Right kidney (tissue), 9 donors: Measurements from ENCODE around the gene OR5AU1.

Experiments used
- DNase-seq: peaks from one replicate; pipeline ENCODE4 v3.0.0-alpha.2; 2016
- long read RNA-seq, 8 donors: transcript quantifications; one replicate each; lab custom pipeline, GENCODE V29; 2026

Gene OR5AU1
- long read RNA-seq, donor 1: 0 reads
- long read RNA-seq, donor 2, partial matches to known transcripts: 0 of 1 reads
- long read RNA-seq, donor 2, other reads (novel, unspliced or antisense): 0 of 1 reads
- long read RNA-seq, donor 3: 0 reads
- long read RNA-seq, donor 4: 0 reads
- long read RNA-seq, donor 5: 0 reads
- long read RNA-seq, donor 6: 0 reads
- long read RNA-seq, donor 7: 0 reads
- long read RNA-seq, donor 8: 0 reads

DNA sequence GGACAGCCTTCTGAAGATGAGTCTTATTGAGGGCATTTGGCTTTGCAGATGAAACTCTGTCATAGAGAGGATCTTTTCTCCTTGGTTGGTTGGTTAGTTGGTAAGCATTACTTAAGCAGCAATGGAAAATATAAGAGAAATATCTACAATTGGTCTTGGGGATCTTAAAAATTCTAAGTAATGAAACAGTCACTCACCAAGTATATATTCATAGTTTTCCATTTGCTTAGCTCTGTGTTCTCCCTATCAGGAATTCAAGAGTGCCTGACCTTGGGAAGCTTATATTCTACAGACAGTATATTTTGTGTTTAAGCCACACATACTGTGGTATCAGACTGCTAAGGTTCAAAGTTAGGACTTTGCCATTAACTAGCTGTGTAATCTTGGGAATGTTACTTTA, at the start of gene OR5AU1:
Gene OR5AU1, minus strand, starts transcription at position 101 of the 400 bp plus-strand sequence. CDS start 191 bp downstream, outside the sequence.
- no peak for DNase-seq

DNA sequence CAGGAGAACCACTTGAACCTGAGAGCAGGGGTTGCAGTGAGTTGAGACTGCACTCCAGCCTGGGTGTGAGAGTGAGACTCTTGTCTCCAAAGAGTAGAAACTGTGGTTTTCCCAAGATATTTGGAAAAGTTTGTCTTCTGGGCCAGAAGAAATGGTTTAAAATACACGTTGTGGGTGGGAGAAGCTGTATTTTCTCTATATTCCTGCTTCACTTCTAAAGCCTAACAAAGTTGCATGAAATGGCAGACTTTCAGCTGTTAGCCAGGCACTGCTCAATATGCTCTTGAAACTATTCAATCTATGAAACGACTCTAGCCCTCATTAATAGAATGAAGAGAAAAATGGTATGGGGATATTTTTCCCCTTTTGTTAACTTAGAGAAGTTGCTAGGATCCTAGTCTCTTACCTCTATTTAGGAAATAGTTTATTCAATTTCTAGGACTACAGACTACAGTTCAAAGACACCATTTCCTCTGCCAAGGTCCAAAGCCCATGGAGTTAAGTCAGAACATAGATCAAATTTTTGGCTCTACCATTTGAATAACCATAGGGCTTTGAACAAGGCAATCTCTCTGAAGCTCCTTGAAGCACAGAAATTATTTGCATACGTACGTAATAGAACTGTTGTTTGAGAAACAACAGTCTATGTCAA, 49.3 kb upstream of the OR5AU1 start:
- DNase-seq: no peak

DNA sequence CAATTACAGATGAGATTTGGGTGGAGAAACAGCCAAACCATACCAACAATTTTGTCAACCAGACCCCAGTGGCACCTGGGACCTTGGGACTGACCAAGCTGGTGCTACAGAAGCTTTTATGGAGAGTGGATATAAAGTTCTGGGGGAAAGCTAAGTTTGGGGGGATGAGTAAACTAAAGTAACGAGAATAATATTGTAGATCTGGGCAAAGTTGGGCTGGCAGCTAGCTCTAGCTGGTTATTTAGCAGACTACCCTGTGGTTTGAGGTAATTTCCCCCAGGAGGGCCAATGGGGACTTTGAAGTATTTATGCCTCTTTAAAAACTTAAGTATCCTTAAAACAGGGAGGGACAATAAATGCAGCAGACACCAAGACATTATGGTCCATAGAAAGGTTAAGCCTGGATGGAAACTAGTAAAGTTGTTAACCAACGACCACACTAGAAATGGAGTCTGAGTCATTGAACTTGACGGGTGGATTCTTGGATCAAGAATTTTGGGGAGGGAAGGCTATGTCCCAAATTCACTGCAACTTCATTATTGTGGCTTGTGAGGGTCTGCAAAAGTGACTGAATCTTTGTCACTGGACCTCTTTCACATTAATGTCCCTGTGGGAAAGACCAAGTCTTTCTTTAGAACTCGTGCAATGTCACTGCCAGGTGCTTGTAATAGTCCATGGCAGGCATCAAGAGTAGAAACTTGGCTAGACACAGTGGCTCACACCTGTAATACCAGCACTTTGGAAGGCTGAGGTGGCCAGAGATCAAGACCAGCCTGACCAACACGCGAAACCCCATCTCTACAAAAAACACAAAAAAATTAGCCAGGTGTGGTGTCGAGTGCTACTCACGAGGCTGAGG, 48.5 kb upstream of the OR5AU1 start:
- DNase-seq: no peak

DNA sequence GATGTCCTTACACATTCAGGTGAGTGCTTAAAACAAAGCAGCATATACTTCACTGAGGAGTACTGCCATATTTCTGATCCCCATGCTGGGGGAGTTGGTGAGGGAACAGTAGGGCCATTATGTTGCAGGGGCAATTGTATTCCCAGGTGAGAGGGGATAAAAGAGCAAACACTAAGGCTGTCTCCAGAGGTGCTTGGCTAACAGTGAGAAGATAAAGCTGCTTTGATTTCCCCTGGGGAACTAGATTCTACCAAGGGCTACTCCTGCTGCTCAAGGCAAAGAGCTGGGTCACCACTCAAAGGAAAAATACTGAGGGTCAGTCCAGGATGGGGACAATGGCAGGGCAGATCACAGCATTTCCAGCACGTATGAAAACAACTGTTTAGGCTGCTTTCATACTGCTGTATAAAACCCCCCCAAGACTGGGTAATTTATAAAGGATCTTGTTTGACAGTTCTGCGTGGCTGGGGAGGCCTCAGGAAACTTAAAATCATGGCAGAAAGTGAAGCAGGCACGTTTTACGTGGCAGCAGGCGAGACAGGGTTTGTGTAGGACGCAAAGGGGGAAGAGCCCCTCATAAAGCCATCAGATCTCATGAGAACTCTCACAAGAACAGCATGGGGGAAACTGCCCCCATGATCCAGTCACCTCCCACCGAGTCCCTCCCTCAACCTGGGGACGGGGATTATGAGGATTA, 47.8 kb upstream of the OR5AU1 start:
- no peak for DNase-seq

DNA sequence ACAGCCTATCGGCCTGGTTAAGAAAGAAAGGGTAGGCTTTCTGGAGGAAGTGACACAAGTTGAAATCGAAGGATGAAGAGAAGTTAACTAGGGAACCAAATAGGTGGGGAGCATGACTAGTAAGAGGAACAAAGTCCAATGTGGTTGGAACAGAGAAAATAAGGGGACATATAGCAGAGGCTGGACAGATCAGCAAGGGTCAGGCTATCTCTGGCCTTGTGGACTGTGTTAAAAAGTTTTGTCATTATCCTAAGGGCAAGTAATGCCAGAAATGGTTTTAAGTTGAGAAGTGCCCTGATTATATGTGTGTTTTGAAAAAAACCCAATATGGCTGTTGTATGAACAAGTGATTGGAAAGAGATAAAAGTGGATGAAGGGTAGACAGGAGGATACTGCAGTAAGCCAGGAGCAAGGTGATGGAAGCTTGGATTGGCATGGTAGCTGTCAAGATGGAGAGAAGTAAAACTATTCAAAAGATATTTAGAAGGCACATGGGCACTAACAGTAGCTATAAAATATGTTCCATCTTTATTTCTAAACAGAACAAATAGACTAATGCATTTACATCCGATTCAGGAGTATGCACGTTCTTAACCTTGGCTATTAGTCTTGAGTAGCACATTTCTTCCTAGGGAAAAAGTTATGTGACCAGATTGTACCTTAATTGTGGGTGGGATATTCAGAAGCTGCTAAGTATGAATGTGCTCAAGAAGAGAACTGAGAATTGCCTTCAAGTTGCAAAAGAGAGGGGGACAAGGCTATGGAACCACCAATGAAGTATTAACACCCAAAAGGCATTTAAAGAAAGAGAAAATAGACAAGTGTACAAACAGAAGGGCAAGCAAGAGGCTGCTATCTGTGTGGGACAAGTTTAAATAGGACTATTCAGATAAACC, 46.8 kb upstream of the OR5AU1 start:
- DNase-seq: no peak

DNA sequence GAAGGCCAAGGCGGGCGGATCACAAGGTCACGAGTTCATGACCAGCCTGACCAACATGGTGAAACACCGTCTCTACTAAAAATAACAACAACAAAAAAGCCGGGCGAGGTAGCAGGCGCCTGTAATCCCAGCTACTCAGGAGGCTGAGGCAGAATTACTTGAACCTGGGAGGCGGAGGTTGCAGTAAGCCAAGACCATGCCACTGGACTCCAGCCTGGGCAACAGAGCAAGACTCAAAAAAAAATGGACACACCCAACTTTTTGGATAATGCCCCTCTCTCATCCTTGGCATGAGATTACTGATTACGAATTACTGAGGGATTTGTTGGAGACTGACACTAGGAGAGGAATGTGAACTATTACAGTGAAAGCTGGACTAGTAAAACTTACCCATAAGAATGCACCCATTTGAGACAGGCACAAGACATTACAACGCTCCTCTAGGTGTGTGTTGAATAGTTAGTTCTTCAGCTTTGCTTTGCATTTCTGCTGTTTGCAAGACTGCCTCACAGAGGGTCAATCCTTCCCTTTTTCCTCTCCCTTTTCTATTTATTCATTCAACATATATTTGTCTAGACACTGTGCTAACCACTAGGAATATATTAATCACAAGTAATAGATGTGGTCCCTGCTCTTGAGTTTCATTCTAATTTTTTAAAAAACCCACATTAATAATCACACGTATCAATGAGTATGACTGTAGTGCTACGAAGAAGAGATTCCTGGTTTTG, 46.0 kb upstream of the OR5AU1 start:
- no peak for DNase-seq

DNA sequence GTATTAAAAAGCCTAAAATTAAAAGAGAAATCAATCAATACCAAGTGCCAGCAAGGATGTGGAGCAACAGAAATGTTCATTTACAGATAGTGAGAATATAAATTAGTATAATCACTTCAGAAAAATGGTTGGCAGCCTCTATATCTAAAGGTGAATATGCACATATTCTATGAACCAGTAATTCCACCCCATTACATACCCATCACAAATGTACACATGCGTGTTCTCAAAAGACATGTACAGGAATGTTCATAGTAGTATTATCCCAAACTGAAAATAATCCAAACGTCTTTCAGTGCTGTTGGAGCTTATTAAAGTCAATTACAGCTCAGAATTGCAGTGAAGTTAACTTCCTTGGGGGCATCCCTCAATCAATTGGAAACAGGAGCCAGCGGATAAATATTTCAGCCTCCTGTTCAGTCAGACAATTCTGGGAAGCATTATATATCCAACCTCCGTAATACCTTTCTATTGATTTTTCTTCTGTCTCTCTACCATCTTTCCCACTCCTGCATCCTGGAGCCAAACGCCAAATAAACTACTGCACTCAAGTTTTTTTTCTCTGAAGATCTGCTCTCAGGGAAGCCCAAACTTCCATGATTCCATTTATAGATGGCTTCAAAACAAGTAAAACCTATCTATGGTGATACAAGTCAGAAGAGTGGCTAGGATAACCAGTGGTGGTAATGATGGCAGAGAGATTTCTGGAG, 45.0 kb upstream of the OR5AU1 start:
- no peak for DNase-seq

DNA sequence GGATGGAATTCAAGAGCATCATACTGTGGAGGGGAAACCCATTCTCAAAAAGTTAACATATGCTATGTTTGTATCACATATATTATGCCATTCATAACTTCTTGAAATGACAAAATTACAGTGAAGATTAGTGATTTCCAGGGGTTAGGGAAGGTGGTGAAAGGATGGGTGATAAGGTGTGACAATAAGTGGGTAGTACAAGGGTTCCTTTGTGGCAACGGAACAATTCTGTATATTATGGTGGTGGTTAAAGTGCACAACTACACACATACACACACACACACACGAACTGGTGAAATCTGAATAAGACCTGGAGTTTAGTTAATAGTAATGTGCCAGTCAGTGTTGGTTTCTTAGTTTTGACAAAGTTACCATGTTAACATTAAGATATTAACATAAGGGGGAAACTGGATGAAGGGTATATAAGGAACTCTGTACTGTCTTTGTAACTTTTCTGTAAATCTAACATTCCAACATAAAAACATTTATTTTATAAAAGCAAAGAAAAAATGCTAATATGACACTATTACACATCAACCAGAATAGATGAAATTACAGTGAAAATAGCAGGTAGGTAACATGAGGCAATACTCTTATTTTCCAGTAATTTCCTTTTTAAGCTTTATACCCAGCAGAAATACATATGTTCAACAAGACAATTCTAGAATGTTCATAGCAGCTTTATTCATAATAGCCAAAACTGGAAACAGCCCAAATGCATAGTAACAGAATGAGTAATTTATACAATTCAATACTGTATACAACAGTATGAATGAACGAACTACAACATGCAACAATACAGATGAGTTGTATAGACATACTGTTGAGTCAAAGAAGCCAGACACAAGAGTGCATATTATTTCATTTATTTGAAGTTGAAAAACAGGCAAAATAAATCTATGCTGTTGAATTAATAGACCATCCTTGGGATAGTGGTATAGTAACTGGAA, 44.0 kb upstream of the OR5AU1 start:
- DNase-seq: no peak

DNA sequence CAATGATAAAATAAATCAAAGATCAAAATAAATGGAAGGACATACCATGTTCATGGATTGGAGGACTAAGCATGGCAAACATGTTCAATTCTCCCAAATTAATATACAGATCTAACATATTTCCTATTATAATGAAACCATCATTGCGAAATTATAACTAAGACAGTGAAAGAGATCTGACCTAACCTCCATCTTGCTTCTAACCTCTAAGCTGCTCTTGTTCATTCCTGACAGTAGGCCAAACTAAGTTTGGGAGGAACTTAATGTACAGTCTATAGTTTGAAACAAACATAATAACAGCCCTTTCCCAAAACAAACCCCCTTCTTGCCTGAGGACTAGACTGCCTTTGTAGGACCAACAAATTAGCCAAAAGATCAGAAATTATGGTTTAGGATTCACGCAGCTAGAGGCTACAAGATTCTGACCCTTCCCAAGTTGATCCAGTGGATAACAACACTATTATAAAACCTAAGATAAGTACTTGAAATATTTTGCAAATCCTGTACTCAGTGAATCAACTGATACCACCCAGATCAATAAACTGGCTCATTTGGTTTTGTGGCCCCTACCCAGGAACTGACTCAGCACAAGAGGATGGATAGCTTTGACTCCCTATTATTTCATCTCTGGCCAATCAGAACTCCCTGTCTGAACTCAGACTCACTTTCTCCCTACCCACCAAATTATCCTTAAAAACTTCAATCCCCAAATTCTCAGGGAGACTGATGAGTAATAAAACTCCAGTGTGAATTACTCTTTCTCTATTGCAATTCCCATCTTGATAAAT, 41.7 kb upstream of the OR5AU1 start:
- no peak for DNase-seq

DNA sequence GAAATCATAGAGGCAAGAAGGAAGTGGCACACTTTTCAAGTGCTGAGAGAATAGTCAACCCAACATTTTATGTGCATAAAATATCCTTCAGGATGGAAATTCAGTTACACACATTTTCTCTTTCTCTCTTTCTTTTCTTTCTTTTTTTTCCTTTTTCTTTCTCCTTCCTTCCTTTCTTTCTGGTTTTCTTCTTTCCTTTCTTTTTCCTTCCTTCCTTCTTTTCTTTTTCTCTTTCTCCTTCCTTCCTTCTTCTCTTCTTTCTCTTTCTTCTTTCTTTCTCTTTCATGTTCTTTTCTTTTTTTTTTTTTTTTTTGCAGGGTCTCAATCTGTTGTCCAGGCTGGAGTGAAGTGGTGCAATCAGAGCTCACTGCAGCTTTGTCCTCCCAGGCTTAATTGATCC, 38.7 kb upstream of the OR5AU1 start:
- DNase-seq: no peak

DNA sequence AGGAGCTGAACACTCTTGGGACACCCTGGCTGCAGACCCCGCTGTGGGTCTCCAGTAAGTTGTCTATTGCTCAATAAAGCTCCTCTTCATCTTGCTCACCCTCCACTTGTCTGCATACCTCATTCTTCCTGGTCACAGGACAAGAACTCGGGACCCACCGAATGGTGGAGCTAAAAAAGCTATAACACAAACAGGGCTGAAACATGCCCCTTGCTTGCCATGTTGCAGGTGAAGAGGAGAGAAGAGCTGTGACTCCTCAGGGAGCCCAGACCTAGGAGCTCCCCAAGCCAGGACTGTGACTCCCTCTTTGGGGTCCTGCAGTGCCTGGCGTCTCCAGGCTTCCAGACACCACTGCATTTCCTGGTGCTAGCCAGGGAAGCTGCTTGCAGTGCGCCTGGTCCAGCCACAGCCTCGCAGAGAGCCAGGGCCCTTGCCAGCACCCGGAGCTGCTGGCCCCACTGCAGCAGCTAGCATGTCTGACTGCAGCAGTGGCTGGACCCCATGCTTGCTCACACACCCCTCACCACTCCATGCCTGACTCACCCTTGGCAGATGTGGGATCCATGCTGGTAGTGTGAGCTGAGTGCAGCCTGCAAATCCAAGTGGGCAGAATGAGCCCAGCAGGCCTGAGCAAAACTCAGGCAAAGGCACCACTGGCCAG, 37.1 kb upstream of the OR5AU1 start:
- DNase-seq: no peak

DNA sequence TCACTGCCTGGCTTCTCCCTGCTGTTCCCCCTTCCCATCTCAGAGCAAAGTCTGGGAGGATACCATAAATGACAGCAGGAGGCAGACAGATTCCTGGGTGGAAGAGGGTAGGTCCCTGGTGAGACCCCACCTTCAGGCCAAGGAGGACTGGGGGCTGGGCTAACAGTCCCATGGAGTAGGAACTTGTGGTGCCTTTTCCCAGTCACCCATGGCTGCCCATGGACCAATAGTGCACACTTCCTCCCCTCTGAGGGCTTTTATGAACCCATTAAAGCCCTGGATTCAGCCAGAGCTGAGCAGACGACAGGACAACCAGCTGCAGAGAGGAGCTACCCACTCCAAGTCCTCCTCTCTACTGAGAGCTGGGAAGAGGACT, 36.6 kb upstream of the OR5AU1 start:
- no peak for DNase-seq

DNA sequence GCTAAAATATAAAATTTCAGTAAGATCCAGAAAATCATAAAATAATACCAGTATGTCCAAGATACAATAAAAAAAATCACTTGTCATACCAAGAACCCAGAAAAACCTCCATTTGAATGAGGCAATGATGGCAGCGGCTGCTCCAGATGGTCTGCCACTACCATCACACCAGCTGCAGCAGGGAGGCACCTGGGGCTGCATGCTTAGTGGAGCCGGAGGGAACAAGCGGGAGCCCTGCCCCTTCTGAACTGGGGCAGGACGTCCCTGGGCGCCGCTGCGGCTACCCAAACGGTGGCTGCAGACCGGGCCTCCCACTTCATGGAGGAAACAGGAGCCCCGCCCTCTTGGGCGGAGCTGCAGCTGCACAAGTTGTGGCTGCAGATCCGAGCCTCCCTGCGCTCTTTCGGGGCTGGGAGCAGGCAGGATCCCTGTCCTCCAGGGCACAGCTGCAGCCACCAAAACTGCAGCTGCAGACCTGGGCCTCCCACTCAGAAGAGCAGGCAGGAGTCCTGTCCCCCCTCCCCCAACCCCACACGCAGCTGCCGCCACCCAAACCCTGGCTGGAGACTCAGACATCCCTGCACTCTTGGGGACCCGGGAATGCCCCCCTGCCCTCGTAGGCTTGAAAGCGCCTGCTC, 36.1 kb upstream of the OR5AU1 start:
- peak; percentile 51 for DNase-seq

DNA sequence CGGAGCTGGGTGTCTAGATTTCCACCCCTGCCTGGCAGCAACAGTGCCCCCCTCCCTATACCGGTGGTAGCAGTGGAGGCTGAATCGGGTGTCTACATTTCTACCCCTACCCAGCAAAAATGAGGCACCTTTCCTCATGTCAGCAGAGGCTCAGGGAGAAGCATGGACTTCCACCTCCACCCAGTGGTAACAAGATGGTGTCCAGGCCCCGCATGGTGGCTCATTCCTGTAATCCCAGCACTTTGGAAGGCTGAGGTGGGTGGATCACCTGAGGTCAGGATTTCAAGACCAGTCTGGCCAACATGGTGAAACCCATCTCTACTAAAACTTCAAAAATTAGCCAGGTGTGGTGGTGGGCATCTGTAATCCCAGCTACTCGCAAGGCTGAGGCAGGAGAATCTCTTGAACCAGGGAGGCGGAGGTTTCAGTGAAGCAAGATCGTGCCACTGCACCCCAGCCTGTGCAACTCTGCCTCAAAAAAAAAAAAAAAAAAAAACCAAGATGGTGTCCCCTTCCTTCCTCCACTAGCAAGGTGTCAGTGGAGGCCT, 35.5 kb upstream of the OR5AU1 start:
- no peak for DNase-seq

DNA sequence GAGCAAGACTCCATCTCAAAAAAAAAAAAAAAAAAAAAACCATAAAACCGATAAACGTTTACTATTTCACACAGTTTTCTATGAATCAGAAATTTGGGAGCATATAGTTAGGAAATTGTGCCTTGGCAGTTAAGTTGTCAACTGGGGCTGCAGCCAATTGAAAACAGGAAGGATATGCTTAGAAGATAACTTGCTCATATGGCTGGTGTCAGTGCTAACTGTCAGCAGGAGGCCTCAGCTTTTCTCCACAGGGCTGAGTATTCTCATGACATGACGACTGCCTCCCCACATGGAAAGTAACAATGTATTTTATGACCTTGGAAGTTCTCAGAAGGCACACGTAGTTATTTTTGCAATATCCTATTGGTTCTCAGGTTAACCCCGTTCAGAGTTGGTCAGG, 29.6 kb upstream of the OR5AU1 start:
- no peak for DNase-seq

DNA sequence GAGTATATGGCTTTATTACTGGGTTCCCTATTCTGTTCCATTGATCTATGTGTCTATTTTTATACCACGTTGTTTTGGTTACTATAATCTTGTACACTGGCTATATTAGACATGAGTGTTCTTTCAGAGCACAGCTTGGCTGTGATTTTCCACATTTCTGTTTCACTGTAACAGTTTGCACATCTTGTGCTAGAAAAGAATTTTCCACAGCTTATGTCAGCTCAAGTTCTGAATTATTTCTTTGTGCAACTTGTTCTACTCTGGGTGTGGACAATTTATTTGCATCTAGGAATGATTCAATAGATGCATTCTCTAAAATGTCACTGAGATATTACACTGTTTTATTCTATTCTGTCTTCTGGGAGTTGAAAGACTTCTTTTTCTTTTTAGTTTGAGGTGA, 28.4 kb upstream of the OR5AU1 start:
- DNase-seq: no peak

DNA sequence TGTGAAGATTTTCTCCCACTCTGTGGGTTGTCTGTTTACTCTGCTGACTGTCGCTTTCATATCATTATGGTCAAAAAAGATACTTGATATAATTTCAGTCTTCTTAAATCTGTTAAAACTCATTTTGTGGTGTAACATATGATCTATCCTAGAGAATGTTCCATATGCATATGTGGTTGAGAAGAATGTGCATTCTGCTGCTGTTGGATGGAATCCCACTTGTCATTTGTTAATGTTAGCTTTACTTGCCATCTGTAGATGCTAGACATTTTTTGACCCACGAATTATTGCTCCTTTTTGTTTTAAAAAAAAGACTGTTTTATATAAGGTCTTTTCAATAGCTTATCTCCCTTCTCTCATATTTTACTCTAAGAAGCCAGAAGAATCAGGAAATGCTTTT, 26.3 kb upstream of the OR5AU1 start:
- DNase-seq: no peak
